Adipose tissue (tissue), 3 donors: ENCODE results near the gene S100Z. TPM values are rescaled to one million over a fixed set of nuclear protein-coding genes. Genes with fewer than 3 reads are reported as not detected.

Source experiments
- polyA plus RNA-seq, 3 donors: library from polyadenylated mRNA; stranded (reverse); fragments of 200-250 nt; gene quantifications; one replicate each; pipeline ENCODE4 v1.2.3, GENCODE V29; 2013
- donor health status: healthy with polysubstance abuse.
- donor health status: Bipolar disorder and iron deficiency.
- donor health status: healthy.

The S100Z gene
- polyA plus RNA-seq, 3 donors = 0.03 to 0.34 (median 0.16) TPM

Other genes starting within 250 kb of the S100Z start
- under 1 TPM in 2 of 3 donors, not detected in 1; 0.05 to 0.07 TPM for gene F2RL2, start 226.6 kb upstream of the S100Z start, polyA plus RNA-seq
- 1 to 10 TPM; 1.5 to 3.4 (median 1.7) TPM for gene F2R, start 133.9 kb upstream of the S100Z start, polyA plus RNA-seq
- gene F2RL1, start 31.0 kb upstream of the S100Z start, polyA plus RNA-seq = 10 to 100 TPM in 1 of 3 donors, 1 to 10 TPM in 1, under 1 TPM in 1; 0.45 to 10.4 (median 2.7) TPM
- 1 to 10 TPM in 2 of 3 donors, under 1 TPM in 1; 0.05 to 4.7 (median 2.7) TPM for gene CRHBP, start 103.0 kb downstream of the S100Z start, polyA plus RNA-seq
- 10 to 100 TPM in 1 of 3 donors, 1 to 10 TPM in 2; 5.6 to 12.5 (median 8.7) TPM for gene AGGF1, start 180.4 kb downstream of the S100Z start, polyA plus RNA-seq
- 10 to 100 TPM in 2 of 3 donors, 1 to 10 TPM in 1; 8.2 to 30.0 (median 13.2) TPM for gene ZBED3, start 237.3 kb downstream of the S100Z start, polyA plus RNA-seq